H54 (cell line): ENCODE data around the gene MAPKBP1.

ENCODE experiments used
- DNase-seq: peaks from one replicate; pipeline ENCODE4 v3.0.0; 2011; ENCODE audit warnings: low spot score, mixed read lengths; ENCODE audit not compliant: insufficient read length
- FAIRE-seq: peaks from 3 replicates; lab custom pipeline; 2011; peaks lifted over from hg19 to GRCh38; lab: Jason Lieb, UNC
- POLR2A ChIP-seq: IDR thresholded peaks from 2 replicates; pipeline ENCODE4 v1.6.1; 2011; ENCODE audit warnings: low read depth, mild to moderate bottlenecking, low read length

Gene MAPKBP1

DNA sequence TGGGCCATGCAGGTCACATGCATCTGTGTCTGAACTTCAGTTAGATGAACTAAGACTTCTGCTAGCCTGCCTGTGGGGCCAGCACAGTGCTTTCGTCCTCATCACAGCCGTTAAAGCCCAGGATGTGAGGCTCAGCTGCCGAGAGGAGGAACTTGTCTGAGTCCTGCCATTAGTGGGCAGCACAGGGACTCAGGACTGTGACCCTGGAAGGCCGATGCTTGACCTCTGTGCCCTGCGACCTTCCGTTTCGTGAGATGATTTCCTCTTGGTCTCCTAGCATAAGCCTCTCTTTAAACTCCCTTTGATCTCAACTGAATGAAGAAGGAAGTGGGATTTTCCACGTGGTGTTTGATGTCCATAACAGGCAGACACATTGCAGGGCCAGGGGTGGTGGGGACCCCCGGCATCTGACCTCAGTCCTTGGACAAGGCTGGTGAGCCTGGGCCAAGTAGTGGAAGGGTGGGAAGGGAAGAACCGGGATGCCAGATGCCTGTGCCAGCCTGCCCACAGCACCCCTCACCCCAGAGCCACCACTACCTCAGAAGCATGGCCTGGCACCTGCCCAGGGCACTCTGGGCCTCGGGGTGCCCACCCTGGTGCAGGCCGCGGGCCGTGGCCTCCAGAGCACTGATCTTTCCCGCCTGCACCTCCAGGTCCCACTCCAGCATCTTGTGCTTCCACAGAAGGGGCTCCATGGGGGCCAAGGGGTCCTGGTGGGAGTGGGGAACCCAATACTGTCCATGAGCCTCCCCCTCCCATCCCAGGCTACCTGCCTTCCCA, 86.0 kb downstream of the MAPKBP1 start:
- FAIRE-seq (no peak), DNase-seq (no peak)
- no peak for TF ChIP-seq POLR2A

DNA sequence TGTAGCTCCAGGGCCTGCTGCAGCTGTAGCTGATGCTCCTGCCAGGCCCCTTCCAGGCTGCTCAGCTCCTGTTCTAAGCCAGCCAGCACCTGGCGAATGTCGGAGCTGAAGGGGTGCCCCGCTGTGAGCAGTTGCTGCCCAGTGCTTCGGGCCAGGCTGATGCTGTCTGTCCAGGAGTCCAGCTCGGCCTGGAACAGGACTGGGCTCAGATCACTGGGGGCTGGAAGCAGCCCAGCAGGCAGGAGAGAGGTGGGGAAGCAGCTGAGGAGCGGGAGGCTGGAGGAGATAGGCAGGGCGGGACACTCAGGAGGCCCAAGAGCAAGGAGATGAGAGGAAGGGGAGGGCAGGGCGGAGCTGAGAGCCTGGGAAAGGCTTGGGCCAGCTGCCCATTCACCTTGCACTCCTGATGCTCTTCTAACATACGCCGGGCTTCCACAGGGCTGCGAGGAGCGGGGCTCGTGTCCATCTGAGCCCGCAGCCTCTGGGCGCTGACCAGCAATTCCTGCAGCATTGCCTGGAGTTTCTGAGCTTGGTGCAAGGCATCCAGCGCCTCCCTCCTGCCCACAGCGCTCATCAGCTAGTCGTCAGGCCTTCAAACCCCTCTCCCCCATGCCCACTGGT, 87.6 kb downstream of the MAPKBP1 start:
- DNase-seq: no peak
- TF ChIP-seq POLR2A: no peak
- no peak for FAIRE-seq

DNA sequence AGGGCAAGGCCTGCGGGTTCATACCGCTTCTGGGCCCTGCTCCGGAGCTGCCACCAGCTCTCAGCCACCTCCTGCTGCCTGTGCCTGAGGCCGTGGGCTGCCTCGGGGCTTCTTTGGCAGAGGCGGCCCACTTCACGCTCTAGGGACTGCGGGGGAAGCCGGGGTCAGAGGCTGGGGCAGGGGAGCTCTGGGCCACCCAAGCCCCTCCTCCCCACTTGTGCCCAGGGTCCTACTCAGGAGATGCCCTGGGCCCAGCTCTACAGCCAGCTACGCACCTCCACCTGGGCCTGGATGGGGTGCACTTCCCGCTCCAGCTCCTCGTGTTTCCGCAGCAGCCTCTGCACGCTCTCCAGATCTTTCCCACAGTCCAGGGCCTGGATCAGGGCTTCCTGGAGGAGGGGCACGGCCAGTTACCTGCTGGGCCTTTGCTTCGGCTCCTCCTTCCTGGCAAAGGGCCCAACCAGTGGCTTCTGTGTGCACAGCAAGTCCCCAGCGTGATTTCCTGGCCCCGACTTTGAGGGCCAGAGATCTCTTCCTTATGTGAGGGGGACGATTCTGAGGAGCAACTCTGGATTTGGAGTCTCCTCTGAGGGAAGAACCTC, 88.3 kb downstream of the MAPKBP1 start:
- DNase-seq (no peak), FAIRE-seq (no peak)
- TF ChIP-seq POLR2A: no peak

DNA sequence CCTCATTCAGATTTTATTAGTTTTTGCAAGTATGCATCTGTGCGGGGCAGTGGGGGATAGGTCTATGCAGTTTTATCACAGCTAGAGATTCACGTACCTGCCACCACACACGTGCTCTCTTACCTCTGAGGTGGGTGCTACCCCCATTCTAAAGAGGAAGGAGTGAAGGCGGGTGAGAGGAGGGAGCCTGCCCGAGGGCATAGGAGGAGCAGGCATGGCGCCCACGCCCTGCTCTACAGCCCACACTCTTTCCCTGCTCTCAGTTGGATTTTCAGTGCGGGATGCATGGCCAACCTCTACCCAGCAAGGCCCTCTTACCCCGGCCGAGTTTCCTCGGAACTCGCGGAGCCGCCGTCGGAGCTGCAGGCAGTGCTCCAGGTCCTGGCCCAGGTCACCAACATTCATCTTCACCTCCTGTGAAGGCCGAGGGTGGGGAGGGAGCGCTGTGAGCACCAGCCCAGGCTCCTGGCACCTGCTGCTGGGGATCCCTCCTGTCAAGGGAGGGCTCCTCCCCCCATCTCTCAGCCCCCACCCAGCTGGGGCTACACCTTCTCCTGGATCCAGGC, 91.3 kb downstream of the MAPKBP1 start:
- DNase-seq (no peak), FAIRE-seq (no peak)
- TF ChIP-seq POLR2A: no peak

DNA sequence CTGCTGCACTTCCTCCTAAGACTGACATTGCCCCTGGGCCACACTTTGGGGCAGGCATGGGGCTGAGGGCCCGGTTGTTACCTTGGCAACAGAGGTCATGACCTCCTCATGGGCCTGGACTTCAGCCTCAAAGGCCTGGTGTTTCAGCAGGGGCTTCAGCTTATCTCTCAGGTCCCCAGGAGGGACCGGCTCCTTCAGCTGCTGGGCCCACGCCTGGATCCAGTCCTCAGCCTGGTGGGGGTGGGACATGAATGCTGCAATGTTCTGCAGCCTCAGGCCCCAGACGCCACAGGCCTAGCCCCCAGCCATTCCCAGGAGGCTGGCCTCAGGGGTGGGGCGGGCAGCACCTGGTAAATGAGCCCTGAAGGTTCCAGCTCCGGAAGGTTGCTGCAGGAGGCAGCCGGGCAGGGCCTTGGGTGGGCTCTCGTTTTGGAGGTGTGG, 92.0 kb downstream of the MAPKBP1 start:
- no peak for TF ChIP-seq POLR2A
- FAIRE-seq (no peak), DNase-seq (no peak)

DNA sequence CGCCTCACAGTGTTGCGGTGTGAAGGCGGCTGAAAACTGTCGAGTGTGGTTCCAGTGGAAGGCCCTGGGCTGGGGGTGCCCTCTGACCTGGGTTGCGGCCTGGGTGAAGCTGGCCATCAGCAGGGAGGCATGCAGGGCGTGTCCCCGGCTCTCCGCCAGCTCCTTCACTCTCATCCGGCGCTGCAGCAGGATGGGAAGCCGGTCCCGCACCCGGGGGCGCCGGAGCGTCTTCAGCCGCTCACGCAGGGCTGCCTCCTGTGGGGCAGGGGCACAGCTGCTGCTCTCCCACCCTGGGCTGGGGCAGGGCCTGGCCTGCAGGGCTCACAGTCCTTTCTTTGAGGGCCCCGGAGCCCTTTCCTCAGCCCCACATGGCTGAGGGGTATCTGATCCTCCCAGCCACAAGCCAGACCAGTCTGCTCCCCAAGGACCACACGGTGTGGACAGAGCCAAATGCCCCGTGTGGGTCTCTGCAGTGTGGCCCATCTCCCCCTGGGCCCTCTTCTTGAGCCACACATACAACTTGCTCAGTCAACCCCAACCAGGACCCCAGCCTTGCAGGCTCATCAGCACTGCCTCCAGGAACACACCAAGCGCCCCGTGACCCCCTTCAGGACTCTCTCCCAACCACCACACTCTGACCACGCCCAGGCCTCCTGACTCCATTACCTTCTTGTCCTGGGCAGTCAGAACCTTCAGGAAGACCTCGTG, 92.7 kb downstream of the MAPKBP1 start:
- DNase-seq (no peak), FAIRE-seq (no peak)
- TF ChIP-seq POLR2A: no peak

DNA sequence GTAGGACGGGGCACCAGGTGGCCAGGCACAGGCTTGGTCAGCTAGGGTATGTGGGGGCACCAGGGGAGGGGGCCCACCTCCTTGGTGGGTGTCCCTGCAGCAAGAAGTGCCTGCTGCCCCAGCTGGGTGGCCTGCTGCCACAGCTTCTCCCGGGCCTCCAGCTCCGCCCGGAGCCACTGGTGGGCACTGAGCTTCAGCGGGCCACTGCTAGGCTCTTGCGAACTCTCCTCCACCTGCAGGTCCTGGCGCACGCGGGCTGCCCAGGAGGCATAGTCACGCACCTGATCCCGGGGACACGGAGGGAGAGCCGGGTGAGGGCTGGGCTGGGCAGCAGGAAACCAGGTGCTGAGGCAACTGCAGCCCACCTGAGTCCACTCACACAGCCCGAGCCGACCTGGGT, 94.0 kb downstream of the MAPKBP1 start:
- FAIRE-seq (no peak), DNase-seq (no peak)
- TF ChIP-seq POLR2A: no peak

DNA sequence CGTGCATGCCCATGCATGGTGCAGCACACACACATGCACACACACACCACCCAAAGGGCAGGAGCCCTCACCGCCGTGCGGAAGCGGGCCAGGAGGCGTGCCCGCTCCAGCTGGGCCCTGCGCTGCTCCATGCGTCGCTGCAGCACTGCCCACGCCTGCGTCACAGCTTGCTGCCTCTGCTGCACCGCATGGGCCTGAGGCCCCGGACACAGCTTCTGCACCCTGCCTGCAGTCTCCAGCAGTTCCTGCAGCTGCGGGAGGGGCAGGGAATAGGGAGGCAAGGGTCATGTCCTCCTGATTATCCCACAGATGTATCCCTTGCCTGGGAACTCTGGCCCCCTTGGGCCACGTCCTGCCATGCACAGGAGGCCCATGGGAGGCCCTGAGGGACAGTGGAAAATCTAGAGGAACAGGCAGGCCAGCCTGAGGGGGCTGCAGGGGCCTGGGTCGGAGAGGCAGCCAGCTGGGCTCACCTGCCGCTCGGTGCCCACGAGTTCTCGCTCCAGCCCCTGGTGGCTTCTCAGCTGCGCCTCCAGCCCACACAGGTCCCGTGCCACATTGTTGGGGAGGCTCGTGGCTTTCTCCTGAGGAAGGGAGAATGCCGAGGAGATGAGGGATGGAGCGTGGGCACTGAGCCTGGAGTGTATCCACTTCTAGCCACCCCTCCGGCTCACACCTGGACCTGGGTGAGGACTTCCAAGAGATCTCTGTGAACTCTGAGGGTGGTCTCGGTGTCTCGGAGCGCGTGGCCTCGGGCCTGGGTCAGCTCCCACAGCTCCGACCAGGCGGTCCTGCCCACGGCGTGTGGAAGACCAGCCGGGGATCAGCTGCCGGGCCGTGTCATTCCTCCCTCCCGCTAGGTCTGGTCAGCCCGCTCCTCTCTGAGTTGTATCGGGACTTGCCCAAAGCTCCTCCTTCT, 95.7 kb downstream of the MAPKBP1 start:
- FAIRE-seq: no peak
- no peak for TF ChIP-seq POLR2A
- DNase-seq: no peak

DNA sequence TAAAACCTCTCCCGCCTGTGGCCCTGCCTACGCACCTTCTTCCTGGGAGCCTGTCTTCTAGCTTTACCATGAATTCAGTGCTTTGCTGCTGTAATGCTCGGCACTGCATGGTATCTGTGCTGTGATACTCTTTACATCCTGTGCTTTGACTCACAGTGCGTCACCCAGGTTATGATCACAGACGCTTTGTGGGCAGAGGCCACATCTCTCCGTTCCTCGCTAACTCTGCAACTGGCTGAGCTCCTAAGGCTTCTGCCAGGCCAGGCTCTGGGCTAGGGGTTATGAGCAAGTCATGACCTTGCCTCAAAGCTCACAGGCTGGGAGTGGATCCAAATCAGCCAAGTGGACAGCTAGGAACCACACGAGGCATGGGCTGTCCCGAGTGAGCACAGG, 96.4 kb downstream of the MAPKBP1 start:
- no peak for TF ChIP-seq POLR2A
- peak; percentile 96 for FAIRE-seq

DNA sequence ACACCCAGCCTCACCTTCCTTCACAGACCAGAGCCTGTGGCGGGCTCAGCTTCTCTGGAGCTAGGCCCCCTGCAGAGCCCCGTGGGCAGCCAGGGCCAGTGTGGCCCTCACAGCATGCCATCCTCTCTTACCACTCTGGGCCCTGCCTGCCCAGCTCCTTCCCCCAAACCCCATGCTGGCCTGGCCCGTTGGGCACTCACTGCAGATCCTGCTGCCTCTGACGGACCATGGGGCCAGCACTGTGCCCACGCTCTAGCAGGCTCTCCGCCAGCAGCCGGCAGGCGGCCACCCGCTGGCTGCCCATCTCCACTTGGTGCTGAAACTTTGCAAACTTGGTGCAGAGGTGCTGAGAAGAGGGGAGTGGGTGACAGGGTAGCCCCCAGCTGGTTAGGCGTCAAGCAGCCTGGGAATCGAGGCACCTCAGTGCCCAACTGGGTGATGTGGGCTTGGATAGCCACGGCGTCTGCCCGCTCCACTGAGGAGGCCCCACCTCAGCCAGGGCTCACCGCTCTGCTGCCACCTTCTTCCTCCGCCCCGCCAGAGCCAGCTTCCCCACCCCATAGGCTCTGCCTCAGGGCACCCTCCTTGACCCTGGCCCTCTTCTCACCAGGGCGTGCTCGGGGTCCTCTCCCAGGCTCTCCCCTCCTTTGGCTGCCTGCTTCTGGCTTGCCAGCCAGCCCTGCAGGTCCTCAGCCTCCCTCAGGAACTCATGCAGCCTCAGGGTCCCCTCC, 97.1 kb downstream of the MAPKBP1 start:
- TF ChIP-seq POLR2A: no peak
- no peak for FAIRE-seq
- DNase-seq: no peak

More for the DNA sequence above, 96.4 kb downstream of the MAPKBP1 start:
- DNase-seq: peak; percentile 97

DNA sequence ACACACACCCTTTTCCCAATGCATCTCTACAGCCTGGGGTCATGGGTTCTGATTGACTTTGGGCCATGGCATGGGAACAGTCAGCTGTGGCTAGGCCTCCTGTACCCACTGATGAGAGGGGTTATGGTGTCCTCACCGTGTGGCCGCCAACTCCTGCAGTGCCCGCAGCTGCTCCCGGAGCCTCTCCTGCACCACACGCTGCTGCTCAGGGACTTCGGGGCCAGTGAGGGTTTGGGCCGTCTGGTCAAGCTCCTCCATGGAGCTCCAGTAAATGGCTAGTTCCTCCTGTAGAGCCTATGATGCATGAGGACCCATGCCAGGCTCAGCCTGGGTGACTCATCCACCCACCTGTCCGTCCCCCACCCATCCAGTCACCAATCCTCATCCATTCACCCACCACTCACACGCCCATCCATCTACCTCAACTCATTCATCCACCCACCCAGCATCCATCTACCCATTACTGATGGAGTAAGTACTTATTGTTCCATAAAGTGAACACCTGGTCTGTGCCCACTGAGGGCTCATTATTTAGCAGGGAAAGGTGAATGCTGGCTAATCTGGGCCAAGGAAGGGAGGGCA, 98.0 kb downstream of the MAPKBP1 start:
- FAIRE-seq (no peak), DNase-seq (no peak)
- TF ChIP-seq POLR2A: no peak

DNA sequence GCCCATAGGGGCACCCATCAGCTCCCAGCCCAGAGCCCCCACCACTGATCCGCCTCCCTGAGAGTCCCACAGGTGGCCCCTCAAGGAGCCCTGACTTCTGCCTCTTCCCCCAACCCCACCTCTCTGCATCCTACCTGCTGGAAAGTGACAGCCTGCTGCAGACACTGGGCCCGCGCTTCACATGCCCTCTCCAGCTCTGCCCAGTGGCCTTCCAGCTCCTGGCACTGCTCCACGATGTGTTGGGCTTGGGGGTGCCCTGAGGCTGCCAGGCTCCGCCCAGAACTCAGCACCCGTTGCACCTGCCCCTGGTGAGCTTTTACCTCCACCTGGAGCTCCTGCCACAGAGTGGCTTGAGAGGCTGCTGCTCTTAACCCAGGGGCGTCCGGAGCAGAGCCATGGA, 99.4 kb downstream of the MAPKBP1 start:
- TF ChIP-seq POLR2A: no peak
- FAIRE-seq: no peak
- DNase-seq: no peak

DNA sequence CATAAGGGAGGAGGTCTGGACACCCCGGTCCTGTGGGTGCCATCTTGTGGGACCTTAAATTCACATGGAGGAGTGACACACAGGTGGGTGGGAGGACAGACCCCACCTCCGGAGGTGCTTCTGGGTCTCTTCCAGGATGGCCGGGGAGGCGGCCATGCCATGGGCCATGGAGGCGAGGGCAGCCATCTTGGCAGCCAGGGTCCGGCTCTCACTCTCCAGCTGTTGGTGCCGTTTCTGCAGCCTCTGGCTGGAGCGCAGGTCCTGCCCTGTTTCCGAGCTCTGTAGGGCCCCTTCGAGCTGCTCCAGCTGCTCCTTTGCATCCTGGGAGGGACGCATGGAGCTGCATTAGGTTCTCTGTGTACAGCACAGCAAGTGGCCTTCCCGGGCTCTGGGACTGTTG, 100.5 kb downstream of the MAPKBP1 start:
- FAIRE-seq: no peak

More for the DNA sequence above, 100.5 kb downstream of the MAPKBP1 start:
- DNase-seq: no peak
- no peak for TF ChIP-seq POLR2A
